HCT116 (cell line): ENCODE data around the gene NUDT4B. TPM values are rescaled to one million over a fixed set of nuclear protein-coding genes. Genes with fewer than 3 reads are reported as not detected.
"Not testable (repeated sequence)": the region's sequence is repeated elsewhere in the genome, so short reads cannot be mapped to it uniquely, and the experiment has no call there.

Experiments used
- ATAC-seq: fragments of 200-7000 bp; cut with Tn5 transposase; 2 replicates; pipeline ENCODE4 v1.9.1; 2020; ENCODE audit warnings: mild to moderate bottlenecking, moderate library complexity
- BruUV-seq: library from RNA; stranded (reverse); fragments of 400-500 nt; replicated peaks from 2 replicates; lab custom pipeline; 2021; lab: Mats Ljungman, UMichigan
- CTCF ChIA-PET: fragments of 300-600 bp; sonication (Branson Sonifier 250); formaldehyde crosslinking; loops from one replicate; lab custom pipeline; 2021; ENCODE audit warnings: antibody characterized with exemption; lab: Charles Lee
- POLR2A ChIA-PET: fragments of 300-600, 350-600 bp; sonication (Branson Sonifier 250); formaldehyde crosslinking; loops from one replicate; lab custom pipeline; 2021; ENCODE audit warnings: antibody characterized with exemption; lab: Charles Lee
- RAD21 ChIA-PET, 2 experiments: fragments of 300-600 bp; sonication (Branson Sonifier 250); formaldehyde crosslinking; loops; one replicate each; lab custom pipeline; 2023; ENCODE audit warnings: low total read pairs in 2 of 2; ENCODE audit not compliant: uncharacterized antibody in 2 of 2, unreplicated experiment in 2 of 2, low non-redundant PET in 1 of 2; lab: Charles Lee
- DNase-seq: peaks from one replicate; pipeline ENCODE4 v3.0.0-alpha.2; 2010; ENCODE audit warnings: low read depth, low spot score
- H2AFZ ChIP-seq: fragments of 200-600 bp; shearing (Covaris generic), sonication (generic); 2 replicates; pipeline ENCODE4 v1.6.1; 2017; ENCODE audit warnings: low read depth, mixed run types, mixed read lengths, antibody characterized with exemption, low read length; ENCODE audit not compliant: poor library complexity, severe bottlenecking
- H3K27ac ChIP-seq: 2 replicates; pipeline ENCODE4 v1.5.1; 2012; ENCODE audit warnings: low read depth, low read length
- H3K27me3 ChIP-seq: fragments of 200-600 bp; sonication (generic); 2 replicates; pipeline ENCODE4 v1.6.1; 2016; ENCODE audit warnings: mixed run types, low read length, mixed read lengths; ENCODE audit not compliant: insufficient read depth
- H3K36me3 ChIP-seq, 2 experiments: fragments of 200-500 bp in 1 of 2; fragments of 200-600 bp in 1 of 2; sonication (Bioruptor generic) in 1 of 2; sonication (generic) in 1 of 2; 2 replicates each; pipeline versions ENCODE4 v1.5.1 to v1.6.1; 2014 to 2016; ENCODE audit warnings: low read length in 2 of 2, inconsistent platforms in 1 of 2, mixed read lengths in 1 of 2, mixed run types in 1 of 2; ENCODE audit not compliant: insufficient read depth in 2 of 2, control insufficient read depth in 1 of 2
- H3K4me1 ChIP-seq, 2 experiments: fragments of 200-600 bp in 1 of 2; sonication (generic) in 1 of 2; 2 replicates each; pipeline versions ENCODE4 v1.5.1 to v1.6.1; 2012 to 2017; ENCODE audit warnings: low read length in 2 of 2, inconsistent platforms in 1 of 2, mild to moderate bottlenecking in 1 of 2, mixed read lengths in 1 of 2, mixed run types in 1 of 2, moderate library complexity in 1 of 2; ENCODE audit not compliant: insufficient read depth in 2 of 2, control insufficient read depth in 1 of 2
- H3K4me2 ChIP-seq: fragments of 200-600 bp; sonication (generic); 2 replicates; pipeline ENCODE4 v1.6.1; 2017; ENCODE audit warnings: mixed run types, low read length, mixed read lengths
- H3K4me3 ChIP-seq, 2 experiments: fragments of 200-600 bp in 1 of 2; sonication (generic) in 1 of 2; replicated peaks in 1 of 2; 2 replicates each; pipeline ENCODE4 v1.5.1; 2011 to 2016; ENCODE audit warnings: low read length in 2 of 2, control low read depth in 1 of 2, low read depth in 1 of 2, mild to moderate bottlenecking in 1 of 2, mixed read lengths in 1 of 2, mixed run types in 1 of 2
- H3K79me2 ChIP-seq: fragments of 200-600 bp; sonication (generic); 2 replicates; pipeline ENCODE4 v1.6.1; 2017; ENCODE audit warnings: mild to moderate bottlenecking, mixed run types, low read length, moderate library complexity, mixed read lengths; ENCODE audit not compliant: insufficient read depth
- H3K9ac ChIP-seq: fragments of 200-600 bp; sonication (generic); 2 replicates; pipeline ENCODE4 v1.6.1; 2016; ENCODE audit warnings: low read length, mixed read lengths
- H3K9me2 ChIP-seq: fragments of 200-600 bp; sonication (generic), shearing (Covaris generic); 2 replicates; pipeline ENCODE4 v1.6.1; 2017; ENCODE audit warnings: mixed run types, mild to moderate bottlenecking, moderate library complexity; ENCODE audit not compliant: insufficient read depth
- H3K9me3 ChIP-seq, 2 experiments: fragments of 200-500 bp in 1 of 2; fragments of 200-600 bp in 1 of 2; sonication (Bioruptor generic) in 1 of 2; sonication (generic) in 1 of 2; 2 replicates each; pipeline ENCODE4 v1.6.1; 2014 to 2017; ENCODE audit warnings: low read length in 2 of 2, mixed read lengths in 2 of 2, inconsistent platforms in 1 of 2, low read depth in 1 of 2, mild to moderate bottlenecking in 1 of 2, mixed run types in 1 of 2, moderate library complexity in 1 of 2; ENCODE audit not compliant: control insufficient read depth in 1 of 2, insufficient read depth in 1 of 2
- H4K20me1 ChIP-seq: fragments of 200-600 bp; sonication (generic), shearing (Covaris generic); 2 replicates; pipeline ENCODE4 v1.6.1; 2017; ENCODE audit warnings: mixed run types, mild to moderate bottlenecking, moderate library complexity; ENCODE audit not compliant: insufficient read depth
- intact Hi-C: fragments of 100-400 bp; cut with micrococcal nuclease; formaldehyde crosslinking; loops from 2 replicates; pipeline ENCODE4 v1.10.0; 2022
- total RNA-seq: library from RNA; stranded (reverse); gene quantifications from one replicate; pipeline ENCODE4 v1.2.1, GENCODE V29; 2021; ENCODE audit not compliant: unreplicated experiment

The NUDT4B gene
- total RNA-seq, 1 experiment from 2014 or later, result 0.74 TPM

DNA sequence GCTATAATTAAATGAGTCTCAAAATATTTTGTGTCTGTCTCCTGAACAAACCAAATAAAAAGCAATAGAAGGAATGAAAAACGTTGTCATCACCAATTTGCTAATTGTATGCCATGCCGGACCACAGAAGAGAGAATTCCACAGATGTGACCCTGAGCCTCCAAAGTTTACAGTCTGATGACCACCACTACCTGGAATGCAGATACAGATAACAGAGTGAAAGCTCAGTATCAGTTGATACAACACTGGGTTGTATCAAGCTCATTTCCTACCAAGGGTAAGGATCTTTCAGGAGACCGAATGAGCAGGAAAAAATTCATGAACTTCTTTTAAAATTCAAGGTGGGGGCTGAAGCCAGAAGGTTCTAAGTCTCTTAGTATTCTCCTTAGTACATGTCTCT lies 25.1 kb upstream of the NUDT4B start:
- intact Hi-C loops, H3K9me2 ChIP-seq, BruUV-seq, H3K9ac ChIP-seq, H3K79me2 ChIP-seq, H3K27me3 ChIP-seq, H3K27ac ChIP-seq, H3K36me3 ChIP-seq, H4K20me1 ChIP-seq, H3K4me3 ChIP-seq, H3K4me2 ChIP-seq, H3K4me1 ChIP-seq, H3K9me3 ChIP-seq, POLR2A ChIA-PET, H2AFZ ChIP-seq, DNase-seq, CTCF ChIA-PET, RAD21 ChIA-PET: not testable (repeated sequence)
- 0 out of 2 replicates have a peak, but pooled peaks have one; percentile 46 for ATAC-seq

DNA sequence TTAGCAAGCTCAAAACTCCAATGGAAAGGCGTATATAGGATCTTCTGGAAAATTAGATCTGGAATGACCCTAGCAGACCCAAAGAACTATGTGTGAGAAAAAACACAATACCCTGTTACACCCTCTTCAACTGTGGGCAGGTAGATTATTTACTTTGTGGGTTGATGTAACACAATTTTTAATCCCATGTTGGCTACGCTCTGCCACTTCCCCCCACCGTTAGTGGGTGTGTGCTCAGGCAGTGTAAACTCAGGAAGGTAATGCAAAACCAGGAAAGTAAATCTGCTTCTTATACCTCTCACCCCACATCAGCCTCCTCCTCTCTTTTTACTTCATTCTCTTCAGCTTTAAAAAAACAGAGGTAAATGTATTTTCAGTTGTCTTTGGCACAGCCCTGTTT lies 23.7 kb upstream of the NUDT4B start:
- H3K36me3 ChIP-seq, H3K9me2 ChIP-seq, BruUV-seq, ATAC-seq, H3K4me3 ChIP-seq, H3K27ac ChIP-seq, H3K27me3 ChIP-seq, RAD21 ChIA-PET, DNase-seq, H2AFZ ChIP-seq, intact Hi-C loops, H4K20me1 ChIP-seq, H3K9ac ChIP-seq, H3K9me3 ChIP-seq, H3K79me2 ChIP-seq, CTCF ChIA-PET, POLR2A ChIA-PET, H3K4me1 ChIP-seq, H3K4me2 ChIP-seq: not testable (repeated sequence)

DNA sequence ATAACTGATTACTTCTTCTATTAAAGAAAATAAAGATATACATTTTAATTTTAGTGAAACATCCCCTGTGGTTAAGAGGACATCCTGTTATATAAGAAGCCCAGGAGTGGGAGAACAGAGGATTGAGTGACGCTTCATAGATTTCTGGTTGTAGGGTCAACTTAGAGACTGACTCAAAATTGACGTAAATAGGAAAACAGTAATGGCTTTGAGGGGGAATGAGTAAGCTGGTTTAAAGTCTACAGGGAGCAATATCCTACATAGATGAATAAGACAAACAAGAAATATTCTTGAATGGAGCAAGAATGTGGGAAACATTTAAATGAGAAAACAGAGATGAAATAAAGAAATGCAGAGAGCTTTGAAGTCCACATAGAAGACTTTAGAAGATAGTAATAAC lies 20.7 kb upstream of the NUDT4B start:
- H3K9me2 ChIP-seq, H4K20me1 ChIP-seq, ATAC-seq, H3K4me1 ChIP-seq, DNase-seq, CTCF ChIA-PET, H3K9me3 ChIP-seq, H3K4me3 ChIP-seq, H3K79me2 ChIP-seq, H3K36me3 ChIP-seq, BruUV-seq, RAD21 ChIA-PET, H3K27me3 ChIP-seq, H2AFZ ChIP-seq, H3K9ac ChIP-seq, H3K4me2 ChIP-seq, intact Hi-C loops, H3K27ac ChIP-seq, POLR2A ChIA-PET: not testable (repeated sequence)

DNA sequence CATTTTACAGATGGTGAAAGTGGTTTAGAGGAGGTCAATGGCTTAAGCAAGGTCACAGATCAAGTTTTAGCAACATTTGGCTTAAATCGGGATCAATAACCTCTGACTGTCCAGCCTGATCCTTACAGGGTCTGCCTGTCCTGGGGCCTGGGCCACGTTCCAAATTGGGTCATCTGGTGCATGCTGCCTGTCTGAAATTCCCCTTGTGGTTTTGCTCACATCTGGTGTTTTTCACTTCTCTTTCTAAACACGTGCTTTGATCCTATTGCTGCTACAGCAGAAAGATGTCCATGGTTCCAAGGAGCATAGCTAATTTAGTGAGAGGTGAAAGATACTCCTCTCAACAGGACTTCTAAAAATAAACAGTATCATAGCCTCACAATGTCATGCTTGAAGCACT lies 19.4 kb upstream of the NUDT4B start:
- H3K4me3 ChIP-seq, H3K4me1 ChIP-seq, H3K9me3 ChIP-seq, CTCF ChIA-PET, H3K36me3 ChIP-seq, H4K20me1 ChIP-seq, ATAC-seq, H3K9me2 ChIP-seq, H3K9ac ChIP-seq, H3K27me3 ChIP-seq, intact Hi-C loops, POLR2A ChIA-PET, H3K27ac ChIP-seq, BruUV-seq, H3K79me2 ChIP-seq, H3K4me2 ChIP-seq, H2AFZ ChIP-seq, RAD21 ChIA-PET, DNase-seq: not testable (repeated sequence)

DNA sequence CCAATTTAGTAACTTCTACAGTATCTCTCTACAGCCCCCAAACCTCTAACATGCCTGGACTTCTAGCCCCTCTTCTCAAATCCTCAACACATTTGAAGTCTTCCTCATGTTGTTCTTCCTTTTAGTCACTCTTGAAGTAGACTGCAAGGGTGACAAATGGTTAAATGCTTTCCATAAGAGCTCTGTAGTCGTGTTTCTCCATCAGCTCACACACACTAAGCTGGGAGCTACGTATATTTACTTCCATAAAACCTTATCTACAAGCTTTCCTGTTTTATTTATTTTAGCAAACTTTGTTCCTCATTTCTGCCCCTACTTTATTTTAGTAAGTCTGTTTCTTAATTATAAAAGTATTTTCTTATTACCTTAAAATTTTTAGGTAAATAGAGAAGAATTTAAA lies 19.0 kb upstream of the NUDT4B start:
- RAD21 ChIA-PET, CTCF ChIA-PET, ATAC-seq: not testable (repeated sequence)

More for the DNA sequence above, 19.0 kb upstream of the NUDT4B start:
- H2AFZ ChIP-seq, H3K9ac ChIP-seq, DNase-seq, H3K4me1 ChIP-seq, POLR2A ChIA-PET, H3K9me2 ChIP-seq, H3K36me3 ChIP-seq, H3K9me3 ChIP-seq, H3K27ac ChIP-seq, H4K20me1 ChIP-seq, H3K4me2 ChIP-seq, H3K4me3 ChIP-seq, BruUV-seq, H3K79me2 ChIP-seq, H3K27me3 ChIP-seq, intact Hi-C loops: not testable (repeated sequence)
